Activated CD4-positive, alpha-beta memory T cell treated with anti-CD3 and anti-CD28 coated beads, Interleukin-2, amount 10 ng/mL, durations not matched to agents 7 days and 5 days (primary cell): ENCODE data around the gene ZNF776. TPM values are rescaled to one million over a fixed set of nuclear protein-coding genes. Genes with fewer than 3 reads are reported as not detected.
"Not testable (repeated sequence)": the region's sequence is repeated elsewhere in the genome, so short reads cannot be mapped to it uniquely, and the experiment has no call there.

Experiments used
- CTCF ChIA-PET: fragments of 350-600 bp; sonication (Branson Sonifier 250); formaldehyde crosslinking; loops from one replicate; lab custom pipeline; 2021; ENCODE audit warnings: antibody characterized with exemption, inconsistent platforms; lab: Charles Lee
- POLR2A ChIA-PET: fragments of 350-600 bp; sonication (Branson Sonifier 250); formaldehyde crosslinking; loops from one replicate; lab custom pipeline; 2021; ENCODE audit warnings: antibody characterized with exemption; lab: Charles Lee
- DNase-seq: peaks from one replicate; pipeline ENCODE4 v3.0.0-alpha.2; 2020
- H3K27ac Mint-ChIP-seq: one replicate; pipeline ENCODE4 v1.8.0; 2021; ENCODE audit warnings: mild to moderate bottlenecking, mixed read lengths
- H3K27me3 Mint-ChIP-seq: one replicate; pipeline ENCODE4 v1.8.0; 2021; ENCODE audit warnings: mixed read lengths
- H3K36me3 Mint-ChIP-seq: one replicate; pipeline ENCODE4 v1.8.0; 2021; ENCODE audit warnings: low read depth, mixed read lengths
- H3K4me1 Mint-ChIP-seq: one replicate; pipeline ENCODE4 v1.8.0; 2021; ENCODE audit warnings: mixed read lengths
- H3K4me3 Mint-ChIP-seq: one replicate; pipeline ENCODE4 v1.8.0; 2021; ENCODE audit warnings: mild to moderate bottlenecking, mixed read lengths
- H3K9me3 Mint-ChIP-seq: one replicate; pipeline ENCODE4 v1.8.0; 2021; ENCODE audit warnings: mixed read lengths
- total RNA-seq, 2 experiments: library from RNA; stranded (reverse); gene quantifications; one replicate each; pipeline ENCODE4 v1.2.3, GENCODE V29; 2021

The ZNF776 gene
- total RNA-seq, 2 experiments from 2014 or later: 14.9 to 15.1 TPM

GRCh38 chr19:57786906-57787305, 40.3 kb downstream of the ZNF776 start:
- CTCF ChIA-PET: no interaction called here
- peaks cover 53% of the 10 kb centered on the region for H3K9me3 Mint-ChIP-seq
- H3K4me1 Mint-ChIP-seq: peaks cover 3% of the 10 kb centered on the region
- H3K36me3 Mint-ChIP-seq: peaks cover 70% of the 10 kb centered on the region
- POLR2A ChIA-PET: no interaction called here
- no peaks in the 10 kb centered on the region for H3K27me3 Mint-ChIP-seq
- no peak for DNase-seq
- H3K4me3 Mint-ChIP-seq: no peak overlapping the region
- no peak overlapping the region for H3K27ac Mint-ChIP-seq

GRCh38 chr19:57788114-57788692, 41.6 kb downstream of the ZNF776 start:
- peaks cover 3% of the 10 kb centered on the region for H3K4me1 Mint-ChIP-seq
- H3K36me3 Mint-ChIP-seq: peaks cover 71% of the 10 kb centered on the region
- no peak overlapping the region for H3K4me3 Mint-ChIP-seq
- ChIA-PET CTCF (no interaction called here), POLR2A (interaction anchor here (1.0 kb wide), 1 partner anchor 9 kb away, joined by 3 read pairs; no protein-coding TSS in a partner anchor)
- peaks cover 55% of the 10 kb centered on the region for H3K9me3 Mint-ChIP-seq
- H3K27me3 Mint-ChIP-seq: no peaks in the 10 kb centered on the region
- no peak overlapping the region for H3K27ac Mint-ChIP-seq
- DNase-seq: no peak

- H3K4me3 Mint-ChIP-seq: no peak overlapping the region
- no peak overlapping the region for H3K27ac Mint-ChIP-seq
- CTCF ChIA-PET: no interaction called here
- DNase-seq: no peak
- H3K9me3 Mint-ChIP-seq: peaks cover 59% of the 10 kb centered on the region
- no peaks in the 10 kb centered on the region for H3K27me3 Mint-ChIP-seq
- peaks cover 77% of the 10 kb centered on the region for H3K36me3 Mint-ChIP-seq
- POLR2A ChIA-PET: no interaction called here
- peaks cover 3% of the 10 kb centered on the region for H3K4me1 Mint-ChIP-seq
Measured at GRCh38 chr19:57789288-57789687, 42.7 kb downstream of the ZNF776 start.

GRCh38 chr19:57796580-57796979, 50.0 kb downstream of the ZNF776 start:
- POLR2A ChIA-PET: interaction anchor here (0.6 kb wide), 1 partner anchor 17 kb away, joined by 3 read pairs; no protein-coding TSS in a partner anchor
- H3K4me3 Mint-ChIP-seq, CTCF ChIA-PET, H3K27ac Mint-ChIP-seq, DNase-seq, H3K27me3 Mint-ChIP-seq, H3K4me1 Mint-ChIP-seq: not testable (repeated sequence)
- peaks cover 22% of the 10 kb centered on the region for H3K9me3 Mint-ChIP-seq
- H3K36me3 Mint-ChIP-seq: peaks cover 61% of the 10 kb centered on the region

- Mint-ChIP-seq H3K27ac (no peak overlapping the region), H3K27me3 (no peaks in the 10 kb centered on the region), H3K36me3 (peaks cover 60% of the 10 kb centered on the region), H3K4me3 (no peak overlapping the region), H3K9me3 (peaks cover 8% of the 10 kb centered on the region), H3K4me1 (peaks cover 17% of the 10 kb centered on the region)
- DNase-seq: no peak
- CTCF ChIA-PET: no interaction called here
- POLR2A ChIA-PET: interaction anchor here (1.2 kb wide), 1 partner anchor 19 kb away, joined by 6 read pairs; no protein-coding TSS in a partner anchor
Measured at GRCh38 chr19:57800696-57801095, 54.1 kb downstream of the ZNF776 start.

GRCh38 chr19:57802269-57802668, 55.7 kb downstream of the ZNF776 start:
- no peak overlapping the region for H3K4me3 Mint-ChIP-seq
- POLR2A ChIA-PET: no interaction called here

GRCh38 chr19:57803265-57803593, 56.6 kb downstream of the ZNF776 start:
- H3K9me3 Mint-ChIP-seq: peaks cover 10% of the 10 kb centered on the region
- POLR2A ChIA-PET: no interaction called here
- DNase-seq: no peak
- peaks cover 68% of the 10 kb centered on the region for H3K36me3 Mint-ChIP-seq
- peaks cover 17% of the 10 kb centered on the region for H3K4me1 Mint-ChIP-seq
- H3K27ac Mint-ChIP-seq: no peak overlapping the region
- CTCF ChIA-PET: no interaction called here
- no peaks in the 10 kb centered on the region for H3K27me3 Mint-ChIP-seq
- H3K4me3 Mint-ChIP-seq: no peak overlapping the region

More at GRCh38 chr19:57802269-57802668, 55.7 kb downstream of the ZNF776 start:
- no peak for DNase-seq
- H3K4me1 Mint-ChIP-seq: peaks cover 17% of the 10 kb centered on the region
- no peaks in the 10 kb centered on the region for H3K27me3 Mint-ChIP-seq
- peaks cover 60% of the 10 kb centered on the region for H3K36me3 Mint-ChIP-seq
- CTCF ChIA-PET: no interaction called here
- peaks cover 6% of the 10 kb centered on the region for H3K9me3 Mint-ChIP-seq
- no peak overlapping the region for H3K27ac Mint-ChIP-seq

GRCh38 chr19:57803594-57804325, 57.1 kb downstream of the ZNF776 start:
- no peak for DNase-seq
- Mint-ChIP-seq H3K4me3 (peak overlapping the region; percentile 40), H3K4me1 (peaks cover 17% of the 10 kb centered on the region), H3K27ac (no peak overlapping the region), H3K27me3 (no peaks in the 10 kb centered on the region), H3K36me3 (peaks cover 73% of the 10 kb centered on the region), H3K9me3 (peaks cover 10% of the 10 kb centered on the region)
- CTCF ChIA-PET: no interaction called here
- POLR2A ChIA-PET: no interaction called here

- H3K4me3 Mint-ChIP-seq: no peak overlapping the region
- peaks cover 22% of the 10 kb centered on the region for H3K4me1 Mint-ChIP-seq
- DNase-seq: no peak
- peaks cover 75% of the 10 kb centered on the region for H3K36me3 Mint-ChIP-seq
- H3K27ac Mint-ChIP-seq: no peak overlapping the region
- CTCF ChIA-PET: no interaction called here
- POLR2A ChIA-PET: no interaction called here
- peaks cover 8% of the 10 kb centered on the region for H3K9me3 Mint-ChIP-seq
- no peaks in the 10 kb centered on the region for H3K27me3 Mint-ChIP-seq
Measured at GRCh38 chr19:57807541-57807940, 60.9 kb downstream of the ZNF776 start.

Other genes with a start within 250 kb of the ZNF776 start
- 10 to 100 TPM in 1 of 2 experiments, 1 to 10 TPM in 1; 8.6 to 11.4 TPM for gene ZNF773, start 246.9 kb upstream of the ZNF776 start, total RNA-seq
- gene ZNF549, start 219.5 kb upstream of the ZNF776 start, total RNA-seq: 1 to 10 TPM; 5.7 to 6.0 TPM
- gene ZNF550, start 187.0 kb upstream of the ZNF776 start, total RNA-seq: 10 to 100 TPM; 11.8 to 12.5 TPM
- 1 to 10 TPM; 5.4 to 6.7 TPM for gene ZNF416, start 167.9 kb upstream of the ZNF776 start, total RNA-seq
- 1 to 10 TPM; 5.7 to 6.1 TPM for gene ZIK1, start 162.7 kb upstream of the ZNF776 start, total RNA-seq
- gene ZNF530, start 146.9 kb upstream of the ZNF776 start, total RNA-seq: 1 to 10 TPM; 7.4 to 8.3 TPM
- gene ZNF134, start 132.6 kb upstream of the ZNF776 start, total RNA-seq: 10 to 100 TPM; 14.7 to 16.7 TPM
- gene ZNF211, start 113.6 kb upstream of the ZNF776 start, total RNA-seq: 10 to 100 TPM; 17.8 to 20.4 TPM
- gene ZSCAN4, start 77.9 kb upstream of the ZNF776 start, total RNA-seq: not detected
- 10 to 100 TPM in 1 of 2 experiments, 1 to 10 TPM in 1; 8.9 to 10.2 TPM for gene ZNF551, start 64.8 kb upstream of the ZNF776 start, total RNA-seq
- gene ZNF154, start 37.6 kb upstream of the ZNF776 start, total RNA-seq: under 1 TPM; 0.38 to 0.70 TPM
- gene ZNF671, start 19.2 kb upstream of the ZNF776 start, total RNA-seq: 10 to 100 TPM; 13.2 to 13.5 TPM
- gene ZNF586, start 22.9 kb downstream of the ZNF776 start, total RNA-seq: 10 to 100 TPM; 20.1 to 21.8 TPM
- 1 to 10 TPM; 8.4 to 8.6 TPM for gene ZNF552, start 68.1 kb downstream of the ZNF776 start, total RNA-seq
- 10 to 100 TPM; 14.0 to 14.6 TPM for gene ZNF587B, start 83.5 kb downstream of the ZNF776 start, total RNA-seq
- gene ZNF587, start 103.0 kb downstream of the ZNF776 start, total RNA-seq: 10 to 100 TPM; 34.9 to 36.2 TPM
- 1 to 10 TPM; 9.3 to 9.6 TPM for gene ZNF814, start 142.2 kb downstream of the ZNF776 start, total RNA-seq
- 10 to 100 TPM; 16.7 to 20.1 TPM for gene ZNF417, start 169.8 kb downstream of the ZNF776 start, total RNA-seq
- gene ZNF418, start 188.6 kb downstream of the ZNF776 start, total RNA-seq: 1 to 10 TPM; 3.0 to 3.7 TPM
- gene ZNF256, start 200.9 kb downstream of the ZNF776 start, total RNA-seq: 1 to 10 TPM; 5.8 to 6.1 TPM
- gene C19orf18, start 227.7 kb downstream of the ZNF776 start, total RNA-seq: under 1 TPM in 1 of 2 experiments, not detected in 1; 0.40 TPM